ENCODE data around the gene USP24. TPM values are rescaled to one million over a fixed set of nuclear protein-coding genes. Genes with fewer than 3 reads are reported as not detected.
A peak's percentile ranks its signal among the peaks of the same experiment; 100 is the strongest.

The USP24 gene
- total RNA-seq, 1 donor from 2014 or later = 35.8 TPM

DNA sequence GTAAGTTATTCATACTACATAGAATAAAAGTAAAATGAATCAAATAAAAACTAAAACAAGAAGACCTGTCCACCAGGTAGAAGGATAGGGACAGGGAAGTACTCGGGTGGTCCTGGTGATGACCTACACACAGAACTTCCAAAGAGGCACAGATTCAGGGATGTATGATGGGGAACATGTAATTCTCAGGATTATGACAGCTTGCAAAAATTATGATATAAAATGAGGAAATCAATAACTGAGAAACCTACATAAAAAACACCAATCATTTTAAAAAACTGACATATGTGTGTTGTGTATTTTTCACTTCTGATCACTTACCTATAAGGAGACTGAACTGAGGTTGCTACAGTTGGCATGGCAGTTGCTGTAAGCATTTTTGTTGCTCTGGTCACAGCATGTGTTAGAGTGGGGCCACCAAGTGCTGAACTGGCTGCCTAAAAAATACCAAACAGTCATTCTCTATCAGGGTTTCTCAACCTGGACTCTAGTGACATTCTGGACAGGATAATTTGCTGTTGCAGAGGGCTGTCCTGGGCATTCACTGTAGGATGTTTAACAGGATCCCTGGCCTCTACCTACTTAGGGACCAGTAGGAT, 73.8 kb downstream of the USP24 start:
- DNase-seq (ENCODE audit: extremely low spot score in 2 of 2) = no peak
- peaks cover 0 to 68% of the 10 kb centered on the region in 2 donors for H3K36me3 ChIP-seq
- TF ChIP-seq POLR2A (IDR thresholded peaks at IDR 0.05) (no peak), POLR2AphosphoS5 (IDR thresholded peaks at IDR 0.05; ENCODE audit: insufficient read depth in 1 of 2, low read depth in 1 of 2) (no peak)
- TF ChIP-seq, protein P1, sequence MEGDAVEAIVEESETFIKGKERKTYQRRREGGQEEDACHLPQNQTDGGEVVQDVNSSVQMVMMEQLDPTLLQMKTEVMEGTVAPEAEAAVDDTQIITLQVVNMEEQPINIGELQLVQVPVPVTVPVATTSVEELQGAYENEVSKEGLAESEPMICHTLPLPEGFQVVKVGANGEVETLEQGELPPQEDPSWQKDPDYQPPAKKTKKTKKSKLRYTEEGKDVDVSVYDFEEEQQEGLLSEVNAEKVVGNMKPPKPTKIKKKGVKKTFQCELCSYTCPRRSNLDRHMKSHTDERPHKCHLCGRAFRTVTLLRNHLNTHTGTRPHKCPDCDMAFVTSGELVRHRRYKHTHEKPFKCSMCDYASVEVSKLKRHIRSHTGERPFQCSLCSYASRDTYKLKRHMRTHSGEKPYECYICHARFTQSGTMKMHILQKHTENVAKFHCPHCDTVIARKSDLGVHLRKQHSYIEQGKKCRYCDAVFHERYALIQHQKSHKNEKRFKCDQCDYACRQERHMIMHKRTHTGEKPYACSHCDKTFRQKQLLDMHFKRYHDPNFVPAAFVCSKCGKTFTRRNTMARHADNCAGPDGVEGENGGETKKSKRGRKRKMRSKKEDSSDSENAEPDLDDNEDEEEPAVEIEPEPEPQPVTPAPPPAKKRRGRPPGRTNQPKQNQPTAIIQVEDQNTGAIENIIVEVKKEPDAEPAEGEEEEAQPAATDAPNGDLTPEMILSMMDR (IDR thresholded peaks at IDR 0.05) = no peak
- no peaks in the 10 kb centered on the region for H3K9me3 ChIP-seq
- peak overlapping the region; percentile 12 for H3K27ac ChIP-seq
- no peak overlapping the region for H3K4me3 ChIP-seq
- H3K4me1 ChIP-seq = no peaks in the 10 kb centered on the region
- no peaks in the 10 kb centered on the region for H3K27me3 ChIP-seq
- intact Hi-C loops (cut with DNase I) = no loop called here

DNA sequence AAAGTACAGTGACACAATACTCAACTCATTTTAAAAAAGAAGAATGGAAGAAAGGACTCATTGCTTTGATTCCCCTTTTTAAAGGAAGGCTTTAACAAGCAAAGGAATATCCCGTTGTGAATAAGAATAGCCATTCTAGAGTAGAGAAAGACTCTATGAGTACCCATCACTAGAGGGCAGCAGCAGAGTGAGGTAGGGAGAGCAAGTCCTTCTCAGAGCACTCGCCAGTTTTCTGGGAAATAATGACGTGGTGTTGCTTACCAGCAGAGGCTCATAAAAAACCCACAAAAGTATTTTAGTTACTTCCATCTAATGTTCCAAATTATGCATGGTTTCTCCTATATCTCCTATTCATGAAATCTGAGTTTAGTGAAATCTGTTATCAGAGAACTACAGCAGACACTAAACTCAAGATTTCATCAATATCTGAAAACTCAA, 74.6 kb downstream of the USP24 start:
- H3K9me3 ChIP-seq = no peaks in the 10 kb centered on the region
- no peak for DNase-seq (ENCODE audit: extremely low spot score in 2 of 2)
- H3K27ac ChIP-seq = peak overlapping the region; percentile 12
- no peaks in the 10 kb centered on the region for H3K27me3 ChIP-seq
- TF ChIP-seq, protein P1 (IDR thresholded peaks at IDR 0.05) = peak; percentile 59 to 70 (median 59)
- TF ChIP-seq POLR2AphosphoS5 (IDR thresholded peaks at IDR 0.05; ENCODE audit: insufficient read depth in 1 of 2, low read depth in 1 of 2) (peak in 1 of 2 donors; percentile 63), POLR2A (IDR thresholded peaks at IDR 0.05) (no peak)
- H3K4me3 ChIP-seq = no peak overlapping the region
- intact Hi-C loops (cut with DNase I) = loop anchor here (1.0 kb wide), 1 partner anchor 137 kb away; no protein-coding TSS in a partner anchor
- H3K36me3 ChIP-seq = peaks cover 0 to 68% of the 10 kb centered on the region in 2 donors
- H3K4me1 ChIP-seq = no peaks in the 10 kb centered on the region

DNA sequence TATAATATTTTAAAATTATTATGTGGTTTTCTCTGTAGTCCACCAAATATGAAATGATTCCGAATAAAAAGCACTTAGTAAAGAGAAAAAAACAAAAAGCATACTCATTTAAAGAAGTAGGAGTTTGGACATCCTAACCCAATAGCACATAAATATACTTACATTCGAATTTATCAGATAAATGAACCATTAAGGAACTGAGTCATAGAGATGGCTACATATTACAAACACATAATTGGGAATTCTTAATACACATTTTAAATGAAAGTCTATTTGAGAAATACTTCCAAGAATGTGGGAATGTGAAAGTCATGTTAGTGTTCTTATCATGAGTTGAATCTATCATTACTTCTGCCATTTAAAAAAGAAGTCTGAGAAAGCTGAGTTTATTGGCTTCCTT, 75.0 kb downstream of the USP24 start:
- Histone ChIP-seq H3K4me1 (no peaks in the 10 kb centered on the region), H3K27ac (peak overlapping the region; percentile 12), H3K9me3 (no peaks in the 10 kb centered on the region), H3K27me3 (no peaks in the 10 kb centered on the region), H3K36me3 (peaks cover 0 to 70% of the 10 kb centered on the region in 2 donors), H3K4me3 (no peak overlapping the region)
- TF ChIP-seq, protein P1 (IDR thresholded peaks at IDR 0.05) = no peak
- TF ChIP-seq POLR2AphosphoS5 (IDR thresholded peaks at IDR 0.05; ENCODE audit: insufficient read depth in 1 of 2, low read depth in 1 of 2) = no peak
- TF ChIP-seq POLR2A (IDR thresholded peaks at IDR 0.05) = no peak
- intact Hi-C loops (cut with DNase I) = loop anchor here (1.0 kb wide), 1 partner anchor 137 kb away; no protein-coding TSS in a partner anchor
- DNase-seq (ENCODE audit: extremely low spot score in 2 of 2) = no peak

DNA sequence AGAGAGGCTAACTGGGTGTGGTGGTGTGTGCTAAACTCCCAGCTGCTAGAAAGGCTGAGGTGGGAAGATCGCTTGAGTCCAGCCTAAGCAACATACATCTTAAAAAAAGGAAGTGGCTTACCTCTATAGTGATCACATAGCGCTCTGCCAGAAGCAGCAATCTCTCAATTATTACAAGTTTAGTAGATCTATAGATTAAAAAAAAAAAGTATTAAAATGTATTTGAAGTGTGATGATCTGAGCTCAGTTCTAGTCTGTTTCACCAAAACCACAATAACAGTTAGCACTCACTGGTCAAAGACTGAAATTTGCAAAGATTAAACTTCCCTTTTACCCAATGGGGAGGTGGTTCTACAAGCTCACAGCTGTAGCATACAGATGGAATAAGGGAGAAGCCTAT, 76.3 kb downstream of the USP24 start:
- Histone ChIP-seq H3K27me3 (no peaks in the 10 kb centered on the region), H3K4me3 (no peak overlapping the region), H3K9me3 (no peaks in the 10 kb centered on the region), H3K27ac (no peak overlapping the region), H3K4me1 (no peaks in the 10 kb centered on the region), H3K36me3 (peaks cover 0 to 78% of the 10 kb centered on the region in 2 donors)
- DNase-seq (ENCODE audit: extremely low spot score in 2 of 2) = no peak
- intact Hi-C loops (cut with DNase I) = loop anchor here (10.0 kb wide), 1 partner anchor 1446 kb away; no protein-coding TSS in a partner anchor
- TF ChIP-seq POLR2AphosphoS5 (IDR thresholded peaks at IDR 0.05; ENCODE audit: insufficient read depth in 1 of 2, low read depth in 1 of 2) (no peak), POLR2A (IDR thresholded peaks at IDR 0.05) (no peak)
- TF ChIP-seq, protein P1 (IDR thresholded peaks at IDR 0.05) = no peak
